Measurements from ENCODE around the gene TRIM38.
"Not testable (repeated sequence)": the region's sequence is repeated elsewhere in the genome, so short reads cannot be mapped to it uniquely, and the experiment has no call there.

TRIM38 gene

GRCh38 chr6:26000366-26001144 is 38.0 kb downstream of the TRIM38 start:
- TF ChIP-seq SPI1 (IDR thresholded peaks at IDR 0.05; ENCODE audit: borderline replicate concordance, low read depth) (no peak), CTCF (IDR thresholded peaks at IDR 0.05; ENCODE audit: insufficient read depth, low read length) (no peak), REST (IDR thresholded peaks at IDR 0.05; ENCODE audit: insufficient replicate concordance, low read depth) (no peak), GABPA (IDR thresholded peaks at IDR 0.05; ENCODE audit: low read depth) (no peak), POLR2AphosphoS5 (IDR thresholded peaks at IDR 0.05; ENCODE audit: low read depth) (no peak)
- DNase-seq (ENCODE audit: low read depth in 1 of 2, low spot score in 1 of 2) = no peak
- no peak overlapping the region for H3K4me3 ChIP-seq (replicated peaks; ENCODE audit: insufficient read depth, low read length)
- no peaks in the 10 kb centered on the region for H3K27me3 ChIP-seq (ENCODE audit: insufficient read depth, poor library complexity, severe bottlenecking)
- no peak overlapping the region for H3K27ac ChIP-seq (replicated peaks)

GRCh38 chr6:26003102-26003694 is 40.6 kb downstream of the TRIM38 start:
- no peak overlapping the region for H3K27ac ChIP-seq (replicated peaks)
- TF ChIP-seq CTCF (IDR thresholded peaks at IDR 0.05; ENCODE audit: insufficient read depth, low read length) (peak; percentile 60), REST (IDR thresholded peaks at IDR 0.05; ENCODE audit: insufficient replicate concordance, low read depth) (no peak)
- H3K4me3 ChIP-seq (replicated peaks; ENCODE audit: insufficient read depth, low read length) = no peak overlapping the region
- no peaks in the 10 kb centered on the region for H3K27me3 ChIP-seq (ENCODE audit: insufficient read depth, poor library complexity, severe bottlenecking)
- DNase-seq (ENCODE audit: low read depth in 1 of 2, low spot score in 1 of 2) = peak in 1 of 2 experiments; percentile 40

GRCh38 chr6:26006086-26006939 is 43.7 kb downstream of the TRIM38 start:
- no peak for TF ChIP-seq SPI1 (IDR thresholded peaks at IDR 0.05; ENCODE audit: borderline replicate concordance, low read depth)
- TF ChIP-seq POLR2AphosphoS5 (IDR thresholded peaks at IDR 0.05; ENCODE audit: low read depth) = no peak
- no peak for TF ChIP-seq GABPA (IDR thresholded peaks at IDR 0.05; ENCODE audit: low read depth)
- no peak for TF ChIP-seq CTCF (IDR thresholded peaks at IDR 0.05; ENCODE audit: insufficient read depth, low read length)
- TF ChIP-seq REST (IDR thresholded peaks at IDR 0.05; ENCODE audit: insufficient replicate concordance, low read depth) = no peak
- H3K27me3 ChIP-seq (ENCODE audit: insufficient read depth, poor library complexity, severe bottlenecking) = no peaks in the 10 kb centered on the region
- H3K27ac ChIP-seq (replicated peaks) = no peak overlapping the region
- no peak for DNase-seq (ENCODE audit: low read depth in 1 of 2, low spot score in 1 of 2)
- no peak overlapping the region for H3K4me3 ChIP-seq (replicated peaks; ENCODE audit: insufficient read depth, low read length)

GRCh38 chr6:26006940-26007305 is 44.3 kb downstream of the TRIM38 start:
- not testable (repeated sequence) for H3K27ac ChIP-seq (replicated peaks); DNase-seq (ENCODE audit: low read depth in 1 of 2, low spot score in 1 of 2); H3K4me3 ChIP-seq (replicated peaks; ENCODE audit: insufficient read depth, low read length); H3K27me3 ChIP-seq (ENCODE audit: insufficient read depth, poor library complexity, severe bottlenecking)
